ENCODE results near the gene RPS3.

- no peak for TF ChIP-seq CTCF (IDR thresholded peaks at IDR 0.05; ENCODE audit: poor library complexity)
- TF ChIP-seq EZH2phosphoT487 (IDR thresholded peaks at IDR 0.05; ENCODE audit: low read depth, severe bottlenecking, unreplicated experiment): no peak
Observed at GRCh38 chr11:75387736-75388294, 11.5 kb upstream of the RPS3 start.

All from hepatocyte (in vitro differentiated cells).